Endothelial cell of umbilical vein (primary cell): ENCODE results near the gene DISP3. TPM values are rescaled to one million over a fixed set of nuclear protein-coding genes. Genes with fewer than 3 reads are reported as not detected.

Experiments used
- BruUV-seq: library from RNA; stranded (reverse); fragments of 400-500 nt; replicated peaks from 2 replicates; lab custom pipeline; 2021; lab: Mats Ljungman, UMichigan
- CTCF ChIA-PET: fragments of 300-600, 350-600 bp; sonication (Branson Sonifier 250); formaldehyde crosslinking; loops from one replicate; lab custom pipeline; 2021; ENCODE audit warnings: antibody characterized with exemption, inconsistent platforms; lab: Charles Lee
- POLR2A ChIA-PET: fragments of 300-600, 350-600 bp; sonication (Branson Sonifier 250); formaldehyde crosslinking; loops from one replicate; lab custom pipeline; 2021; ENCODE audit warnings: antibody characterized with exemption, inconsistent platforms; lab: Charles Lee
- DNase-seq: peaks from one replicate; pipeline ENCODE4 v3.0.0-alpha.2; 2011; ENCODE audit warnings: low read depth, low spot score
- FAIRE-seq: peaks from 2 replicates; lab custom pipeline; 2011; peaks lifted over from hg19 to GRCh38; lab: Jason Lieb, UNC
- H2AFZ ChIP-seq: 2 replicates; pipeline ENCODE4 v1.6.0; 2012; ENCODE audit warnings: low read depth, low read length, control low read depth, inconsistent platforms
- H3K27ac ChIP-seq: 2 replicates; pipeline ENCODE4 v1.5.1; 2011; ENCODE audit warnings: low read depth, mild to moderate bottlenecking, control low read depth, low read length, moderate library complexity; ENCODE audit not compliant: insufficient read depth
- H3K27me3 ChIP-seq, 2 experiments: 2 replicates each; pipeline versions ENCODE4 v1.6.0 to v1.6.1; 2011; ENCODE audit warnings: low read length in 2 of 2, mixed read lengths in 1 of 2; ENCODE audit not compliant: control insufficient read depth in 2 of 2, insufficient read depth in 2 of 2
- H3K36me3 ChIP-seq, 2 experiments: 2 replicates in 1 of 2; 3 replicates in 1 of 2; pipeline ENCODE4 v1.5.1; 2011; ENCODE audit warnings: low read length in 2 of 2, mild to moderate bottlenecking in 1 of 2, moderate library complexity in 1 of 2; ENCODE audit not compliant: control insufficient read depth in 2 of 2, insufficient read depth in 2 of 2; ENCODE audit errors: extremely low read depth in 1 of 2
- H3K4me1 ChIP-seq: 3 replicates; pipeline ENCODE4 v1.5.1; 2011; ENCODE audit warnings: mild to moderate bottlenecking, low read length; ENCODE audit not compliant: control insufficient read depth, insufficient read depth; ENCODE audit errors: extremely low read depth
- H3K4me2 ChIP-seq: 2 replicates; pipeline ENCODE4 v1.6.1; 2011; ENCODE audit warnings: low read length, control low read depth, mixed read lengths; ENCODE audit not compliant: insufficient read depth
- H3K4me3 ChIP-seq, 3 experiments: fragments of 200-600 bp in 1 of 3; sonication (generic), shearing (Covaris generic) in 1 of 3; replicated peaks in 1 of 3; 2 replicates each; pipeline ENCODE4 v1.5.1; 2011 to 2016; ENCODE audit warnings: control low read depth in 3 of 3, low read length in 3 of 3, mild to moderate bottlenecking in 2 of 3, inconsistent platforms in 1 of 3, low read depth in 1 of 3, moderate library complexity in 1 of 3; ENCODE audit not compliant: insufficient read depth in 1 of 3
- H3K79me2 ChIP-seq: 2 replicates; pipeline ENCODE4 v1.6.0; 2012; ENCODE audit warnings: low read length, inconsistent platforms; ENCODE audit not compliant: control insufficient read depth, insufficient read depth
- H3K9ac ChIP-seq: replicated peaks from 2 replicates; pipeline ENCODE3; 2011; ENCODE audit warnings: low read length, control low read depth; ENCODE audit not compliant: insufficient read depth; ENCODE audit errors: extremely low read depth
- H3K9me1 ChIP-seq: replicated peaks from 3 replicates; pipeline ENCODE4 v1.6.0; 2011; ENCODE audit warnings: mild to moderate bottlenecking, low read length; ENCODE audit not compliant: control insufficient read depth, insufficient read depth; ENCODE audit errors: extremely low read depth
- H3K9me3 ChIP-seq: replicated peaks from 2 replicates; pipeline ENCODE4 v1.5.1; 2012; ENCODE audit warnings: low read length, inconsistent platforms; ENCODE audit not compliant: control insufficient read depth, insufficient read depth
- H4K20me1 ChIP-seq: replicated peaks from 2 replicates; pipeline ENCODE3; 2011; ENCODE audit warnings: mild to moderate bottlenecking, low read length; ENCODE audit not compliant: control insufficient read depth, insufficient read depth; ENCODE audit errors: extremely low read depth
- EZH2 ChIP-seq: IDR thresholded peaks from 2 replicates; pipeline ENCODE4 v1.6.1; 2012; ENCODE audit warnings: borderline replicate concordance, low read depth, mild to moderate bottlenecking, moderate library complexity, low read length, inconsistent platforms; ENCODE audit not compliant: severe bottlenecking
- FOS ChIP-seq: IDR thresholded peaks from 2 replicates; pipeline ENCODE4 v1.6.1; 2011; ENCODE audit warnings: mild to moderate bottlenecking, low read length, moderate library complexity, borderline replicate concordance; ENCODE audit not compliant: insufficient read depth
- GATA2 ChIP-seq: IDR thresholded peaks from 2 replicates; pipeline ENCODE4 v1.7.0; 2011; ENCODE audit warnings: low read depth, mild to moderate bottlenecking, moderate library complexity, mixed read lengths, low read length; ENCODE audit not compliant: insufficient read length, insufficient read depth
- JUN ChIP-seq: IDR thresholded peaks from 2 replicates; pipeline ENCODE4 v1.6.1; 2011; ENCODE audit warnings: borderline replicate concordance, low read depth; ENCODE audit not compliant: insufficient read length, insufficient read depth
- MYC ChIP-seq: IDR thresholded peaks from one replicate; pipeline ENCODE4 v1.6.1; 2011; ENCODE audit warnings: mild to moderate bottlenecking, low read depth, low read length
- POLR2A ChIP-seq: IDR thresholded peaks from 2 replicates; pipeline ENCODE4 v1.6.1; 2012; ENCODE audit warnings: low read depth, mild to moderate bottlenecking, control low read depth, low read length
- POLR2AphosphoS5 ChIP-seq: IDR thresholded peaks from 2 replicates; pipeline ENCODE4 v1.6.1; 2012; ENCODE audit warnings: low read depth, mild to moderate bottlenecking, control low read depth, low read length, moderate library complexity; ENCODE audit not compliant: insufficient read depth
- dilution Hi-C: fragments of 300-500 bp; cut with MboI; formaldehyde crosslinking; loops from one replicate; pipeline ENCODE4 v1.15.0; 2019; ENCODE audit warnings: low sequenced_read_pairs; ENCODE audit not compliant: extremely low pct_ligation_motif_present
- intact Hi-C: fragments of 100-400 bp; cut with micrococcal nuclease; formaldehyde crosslinking; loops from one replicate; pipeline ENCODE4 v1.10.0; 2022
- polyA plus RNA-seq, 4 experiments: library from polyadenylated mRNA; depleted of rRNA in 3 of 4; stranded (reverse) in 3 of 4; unstranded in 1 of 4; fragments of >200 nt; gene quantifications; 2 replicates each; pipeline versions ENCODE4 v1.2.1 to v1.2.3, GENCODE V29; 2011 to 2012; ENCODE audit warnings: missing spikeins in 1 of 4
- total RNA-seq: library from RNA; stranded (reverse); gene quantifications from 2 replicates; pipeline ENCODE4 v1.2.3, GENCODE V29; 2021
- TF ChIP-seq, protein P1 (sequence below): IDR thresholded peaks from 2 replicates; pipeline ENCODE4 v1.6.1; 2011; ENCODE audit not compliant: insufficient read depth, insufficient read length
- TF ChIP-seq, protein P2 (sequence below), 2 donors: IDR thresholded peaks; 1 replicate in 1 of 2; 2 replicates in 1 of 2; pipeline ENCODE4 v1.5.1; 2011; ENCODE audit warnings: low read length in 2 of 2, mild to moderate bottlenecking in 2 of 2, moderate library complexity in 2 of 2, control low read depth in 1 of 2, inconsistent platforms in 1 of 2, low read depth in 1 of 2; ENCODE audit not compliant: insufficient read depth in 1 of 2; ENCODE audit errors: extremely low read depth in 1 of 2

The DISP3 gene
- total and polyA plus RNA-seq, 2 donors (not counting 3 experiments of a cell fraction or from before 2014, with no cell fraction given) = 0.26 to 0.49 TPM

DNA sequence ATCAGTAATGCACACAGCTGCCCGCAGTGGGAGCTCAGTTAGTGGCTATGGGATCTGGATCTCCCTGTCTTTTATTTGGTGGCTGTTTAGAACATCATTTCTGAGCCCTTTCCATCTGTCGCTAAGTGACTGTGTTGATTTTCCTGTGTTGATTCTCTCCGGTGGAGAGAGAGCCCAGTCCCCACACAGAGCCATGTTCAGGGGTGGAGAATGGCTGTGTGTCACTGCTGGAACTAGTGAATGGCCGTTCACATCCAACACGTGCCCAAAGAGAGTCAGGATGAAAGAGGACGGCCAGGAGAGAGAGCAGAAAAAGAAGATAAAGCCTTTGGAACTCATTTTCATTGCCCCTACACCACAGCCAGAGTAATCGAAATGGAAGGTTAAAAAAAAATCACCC lies 99.0 kb downstream of the DISP3 start:
- H3K27me3 ChIP-seq = no peaks in the 10 kb centered on the region
- no peaks in the 10 kb centered on the region for H3K4me1 ChIP-seq
- H3K27ac ChIP-seq = no peak overlapping the region
- H3K9me3 ChIP-seq = no peaks in the 10 kb centered on the region
- H3K36me3 ChIP-seq = no peaks in the 10 kb centered on the region
- ChIA-PET CTCF (no interaction called here), POLR2A (no interaction called here)
- no peaks in the 10 kb centered on the region for H3K79me2 ChIP-seq
- H4K20me1 ChIP-seq = no peaks in the 10 kb centered on the region
- H3K4me3 ChIP-seq = no peak overlapping the region
- intact Hi-C loops (no loop called here), dilution Hi-C loops (no loop called here)
- DNase-seq = no peak
- no peaks in the 10 kb centered on the region for H3K9me1 ChIP-seq
- TF ChIP-seq EZH2 (no peak), GATA2 (no peak), POLR2A (no peak), JUN (no peak), MYC (no peak), POLR2AphosphoS5 (no peak), FOS (no peak)
- TF ChIP-seq, protein P1, sequence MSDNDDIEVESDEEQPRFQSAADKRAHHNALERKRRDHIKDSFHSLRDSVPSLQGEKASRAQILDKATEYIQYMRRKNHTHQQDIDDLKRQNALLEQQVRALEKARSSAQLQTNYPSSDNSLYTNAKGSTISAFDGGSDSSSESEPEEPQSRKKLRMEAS = no peak
- TF ChIP-seq, protein P2, sequence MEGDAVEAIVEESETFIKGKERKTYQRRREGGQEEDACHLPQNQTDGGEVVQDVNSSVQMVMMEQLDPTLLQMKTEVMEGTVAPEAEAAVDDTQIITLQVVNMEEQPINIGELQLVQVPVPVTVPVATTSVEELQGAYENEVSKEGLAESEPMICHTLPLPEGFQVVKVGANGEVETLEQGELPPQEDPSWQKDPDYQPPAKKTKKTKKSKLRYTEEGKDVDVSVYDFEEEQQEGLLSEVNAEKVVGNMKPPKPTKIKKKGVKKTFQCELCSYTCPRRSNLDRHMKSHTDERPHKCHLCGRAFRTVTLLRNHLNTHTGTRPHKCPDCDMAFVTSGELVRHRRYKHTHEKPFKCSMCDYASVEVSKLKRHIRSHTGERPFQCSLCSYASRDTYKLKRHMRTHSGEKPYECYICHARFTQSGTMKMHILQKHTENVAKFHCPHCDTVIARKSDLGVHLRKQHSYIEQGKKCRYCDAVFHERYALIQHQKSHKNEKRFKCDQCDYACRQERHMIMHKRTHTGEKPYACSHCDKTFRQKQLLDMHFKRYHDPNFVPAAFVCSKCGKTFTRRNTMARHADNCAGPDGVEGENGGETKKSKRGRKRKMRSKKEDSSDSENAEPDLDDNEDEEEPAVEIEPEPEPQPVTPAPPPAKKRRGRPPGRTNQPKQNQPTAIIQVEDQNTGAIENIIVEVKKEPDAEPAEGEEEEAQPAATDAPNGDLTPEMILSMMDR (IDR thresholded peaks at IDR 0.05; ENCODE audit: extremely low read depth in 1 of 2, insufficient read depth in 1 of 2, low read depth in 1 of 2, low read length in 2 of 2) = no peak
- FAIRE-seq = no peak
- no TSS peak for BruUV-seq
- no peak overlapping the region for H2AFZ ChIP-seq
- no peak overlapping the region for H3K4me2 ChIP-seq
- no peak overlapping the region for H3K9ac ChIP-seq
